Endothelial cell (in vitro differentiated cells): ENCODE results near the gene NEDD4L. TPM values are rescaled to one million over a fixed set of nuclear protein-coding genes. Genes with fewer than 3 reads are reported as not detected.
"Not testable (repeated sequence)": the region's sequence is repeated elsewhere in the genome, so short reads cannot be mapped to it uniquely, and the experiment has no call there.

ENCODE experiments used
- DNase-seq: peaks from one replicate; pipeline ENCODE4 v3.0.0; 2021; ENCODE audit warnings: low spot score
- H3K27ac Mint-ChIP-seq: one replicate; pipeline ENCODE4 v1.8.0; 2021; ENCODE audit warnings: mixed read lengths, inconsistent platforms; ENCODE audit not compliant: unreplicated experiment
- H3K27me3 Mint-ChIP-seq: one replicate; pipeline ENCODE4 v1.8.0; 2021; ENCODE audit warnings: mild to moderate bottlenecking, moderate library complexity, mixed read lengths, inconsistent platforms; ENCODE audit not compliant: unreplicated experiment
- H3K36me3 Mint-ChIP-seq: one replicate; pipeline ENCODE4 v1.8.0; 2021; ENCODE audit warnings: mild to moderate bottlenecking, low read depth, mixed read lengths, inconsistent platforms; ENCODE audit not compliant: unreplicated experiment
- H3K4me1 Mint-ChIP-seq: one replicate; pipeline ENCODE4 v1.8.0; 2021; ENCODE audit warnings: mild to moderate bottlenecking, mixed read lengths, inconsistent platforms; ENCODE audit not compliant: unreplicated experiment
- H3K4me3 Mint-ChIP-seq: one replicate; pipeline ENCODE4 v1.8.0; 2021; ENCODE audit warnings: mild to moderate bottlenecking, mixed read lengths, inconsistent platforms; ENCODE audit not compliant: unreplicated experiment
- H3K9me3 Mint-ChIP-seq: one replicate; pipeline ENCODE4 v1.8.0; 2021; ENCODE audit warnings: mixed read lengths, inconsistent platforms; ENCODE audit not compliant: unreplicated experiment
- CTCF ChIP-seq: fragments of 200-600 bp; sonication (generic); IDR thresholded peaks from one replicate; pipeline ENCODE4 v1.5.0; 2021; ENCODE audit warnings: antibody characterized with exemption; ENCODE audit not compliant: unreplicated experiment
- total RNA-seq: library from RNA; stranded (reverse); fragmentation: NEBNext Ultra II Directional; extraction: Animal tissue kit (Norgen Biotek cat#: 25700); gene quantifications from one replicate; pipeline ENCODE4 v1.2.1, GENCODE V29; 2021; ENCODE audit not compliant: unreplicated experiment

Gene NEDD4L
- total RNA-seq, 1 donor from 2014 or later, result 42.8 TPM

GRCh38 chr18:58168221-58168620, 124.2 kb downstream of the NEDD4L start:
- no peak overlapping the region for H3K27ac Mint-ChIP-seq
- peaks cover 5% of the 10 kb centered on the region for H3K27me3 Mint-ChIP-seq
- H3K36me3 Mint-ChIP-seq, result peaks cover 8% of the 10 kb centered on the region
- peaks cover 2% of the 10 kb centered on the region for H3K4me1 Mint-ChIP-seq
- H3K9me3 Mint-ChIP-seq, result no peaks in the 10 kb centered on the region
- no peak for DNase-seq
- no peak overlapping the region for H3K4me3 Mint-ChIP-seq
- TF ChIP-seq CTCF, result no peak

GRCh38 chr18:58168993-58169392, 125.0 kb downstream of the NEDD4L start:
- no peak for DNase-seq
- Mint-ChIP-seq H3K9me3 (no peaks in the 10 kb centered on the region), H3K4me1 (peaks cover 2% of the 10 kb centered on the region), H3K4me3 (no peak overlapping the region), H3K27me3 (peaks cover 5% of the 10 kb centered on the region), H3K27ac (no peak overlapping the region), H3K36me3 (peaks cover 8% of the 10 kb centered on the region)
- no peak for TF ChIP-seq CTCF

- Mint-ChIP-seq H3K9me3 (no peaks in the 10 kb centered on the region), H3K27ac (no peak overlapping the region)
Observed at GRCh38 chr18:58169472-58169871, 125.4 kb downstream of the NEDD4L start.

GRCh38 chr18:58170036-58170435, 126.0 kb downstream of the NEDD4L start:
- not testable (repeated sequence) for H3K4me3 Mint-ChIP-seq, H3K27me3 Mint-ChIP-seq, H3K4me1 Mint-ChIP-seq, H3K36me3 Mint-ChIP-seq, DNase-seq, H3K9me3 Mint-ChIP-seq, H3K27ac Mint-ChIP-seq

More at GRCh38 chr18:58169472-58169871, 125.4 kb downstream of the NEDD4L start:
- no peak for DNase-seq
- H3K4me1 Mint-ChIP-seq, result peaks cover 2% of the 10 kb centered on the region
- H3K4me3 Mint-ChIP-seq, result no peak overlapping the region
- peaks cover 8% of the 10 kb centered on the region for H3K36me3 Mint-ChIP-seq
- H3K27me3 Mint-ChIP-seq, result peaks cover 5% of the 10 kb centered on the region
- TF ChIP-seq CTCF, result no peak

- peaks cover 20% of the 10 kb centered on the region for H3K4me1 Mint-ChIP-seq
- peaks cover 5% of the 10 kb centered on the region for H3K27me3 Mint-ChIP-seq
- no peak for DNase-seq
- peaks cover 8% of the 10 kb centered on the region for H3K36me3 Mint-ChIP-seq
- H3K4me3 Mint-ChIP-seq, result no peak overlapping the region
- TF ChIP-seq CTCF, result no peak
- H3K9me3 Mint-ChIP-seq, result no peaks in the 10 kb centered on the region
- H3K27ac Mint-ChIP-seq, result no peak overlapping the region
Observed at GRCh38 chr18:58172031-58172430, 128.0 kb downstream of the NEDD4L start.

- peaks cover 8% of the 10 kb centered on the region for H3K36me3 Mint-ChIP-seq
- no peaks in the 10 kb centered on the region for H3K9me3 Mint-ChIP-seq
- DNase-seq, result no peak
- no peak for TF ChIP-seq CTCF
- peaks cover 5% of the 10 kb centered on the region for H3K27me3 Mint-ChIP-seq
- no peak overlapping the region for H3K4me3 Mint-ChIP-seq
- peaks cover 38% of the 10 kb centered on the region for H3K4me1 Mint-ChIP-seq
- H3K27ac Mint-ChIP-seq, result no peak overlapping the region
Observed at GRCh38 chr18:58174285-58174684, 130.3 kb downstream of the NEDD4L start.
